NCI-H510A (cell line): ENCODE data around the gene NAALADL2.

Experiments used
- DNase-seq: peaks from one replicate; lab custom pipeline; 2025; lab: John Stamatoyannopoulos, UW

Gene NAALADL2

GRCh38 chr3:175200391-175201095, 341.4 kb downstream of the NAALADL2 start:
- no peak for DNase-seq

GRCh38 chr3:175207361-175207760, 348.2 kb downstream of the NAALADL2 start:
- no peak for DNase-seq

- no peak for DNase-seq
These were observed 349.2 kb downstream of the NAALADL2 start for GRCh38 chr3:175208326-175208725.

GRCh38 chr3:175211466-175211865, 352.3 kb downstream of the NAALADL2 start:
- DNase-seq: no peak

GRCh38 chr3:175212896-175213295, 353.8 kb downstream of the NAALADL2 start:
- DNase-seq: no peak

GRCh38 chr3:175214216-175214615, 355.1 kb downstream of the NAALADL2 start:
- DNase-seq: no peak

- DNase-seq: no peak
These were observed 356.7 kb downstream of the NAALADL2 start for GRCh38 chr3:175215833-175216232.

GRCh38 chr3:175222356-175222755, 363.2 kb downstream of the NAALADL2 start:
- DNase-seq: no peak

GRCh38 chr3:175224051-175224450, 364.9 kb downstream of the NAALADL2 start:
- no peak for DNase-seq

GRCh38 chr3:175226444-175226843, 367.3 kb downstream of the NAALADL2 start:
- no peak for DNase-seq

- no peak for DNase-seq
These were observed 368.0 kb downstream of the NAALADL2 start for GRCh38 chr3:175227126-175227525.

GRCh38 chr3:175233957-175234940, 375.1 kb downstream of the NAALADL2 start:
- no peak for DNase-seq

GRCh38 chr3:175238801-175239200, 379.7 kb downstream of the NAALADL2 start:
- DNase-seq: peak; percentile 49

- DNase-seq: no peak
These were observed 381.8 kb downstream of the NAALADL2 start for GRCh38 chr3:175240921-175241320.

- DNase-seq: no peak
These were observed 383.1 kb downstream of the NAALADL2 start for GRCh38 chr3:175242243-175242642.

- no peak for DNase-seq
These were observed 387.1 kb downstream of the NAALADL2 start for GRCh38 chr3:175246234-175246633.

- no peak for DNase-seq
These were observed 387.6 kb downstream of the NAALADL2 start for GRCh38 chr3:175246766-175247165.

GRCh38 chr3:175247629-175248028, 388.5 kb downstream of the NAALADL2 start:
- no peak for DNase-seq

- no peak for DNase-seq
These were observed 389.7 kb downstream of the NAALADL2 start for GRCh38 chr3:175248832-175249231.

- no peak for DNase-seq
These were observed 396.6 kb downstream of the NAALADL2 start for GRCh38 chr3:175255698-175256097.

GRCh38 chr3:175257123-175257522, 398.0 kb downstream of the NAALADL2 start:
- no peak for DNase-seq

GRCh38 chr3:175258763-175259162, 399.6 kb downstream of the NAALADL2 start:
- no peak for DNase-seq
